Neural progenitor cell (in vitro differentiated cells): ENCODE results near the gene NAGS.

Experiments
- CTCF ChIP-seq: fragments of 200-600 bp; sonication (generic); IDR thresholded peaks from 2 replicates; pipeline ENCODE4 v1.5.1; 2017; ENCODE audit warnings: antibody characterized with exemption, mild to moderate bottlenecking
- EZH2 ChIP-seq: fragments of 200-600 bp; sonication (generic); IDR thresholded peaks from 2 replicates; pipeline ENCODE4 v1.6.1; 2017; ENCODE audit warnings: antibody characterized with exemption, mild to moderate bottlenecking, moderate library complexity
- EZH2phosphoT487 ChIP-seq: fragments of 200-600 bp; sonication (generic); IDR thresholded peaks from 2 replicates; pipeline ENCODE4 v1.6.1; 2017; ENCODE audit warnings: antibody characterized with exemption

GRCh38 chr17:43978078-43978477 is 26.3 kb upstream of the NAGS start:
- no peak for TF ChIP-seq EZH2
- TF ChIP-seq CTCF = no peak
- TF ChIP-seq EZH2phosphoT487 = no peak
